Stimulated activated CD8-positive, alpha-beta memory T cell treated with anti-CD3 and anti-CD28 coated beads, Interleukin-7, amount 100 ng/mL, for 24 hours (primary cell): Measurements from ENCODE around the gene TBC1D8B.

Source experiments
- DNase-seq: peaks from one replicate; pipeline ENCODE4 v3.0.0-alpha.2; 2020; ENCODE audit warnings: low read depth

TBC1D8B gene

GRCh38 chrX:106898462-106898861, 96.0 kb downstream of the TBC1D8B start:
- DNase-seq: no peak

- no peak for DNase-seq
Measured at GRCh38 chrX:106899276-106899675, 96.8 kb downstream of the TBC1D8B start.

- no peak for DNase-seq
Measured at GRCh38 chrX:106899841-106900240, 97.4 kb downstream of the TBC1D8B start.

- no peak for DNase-seq
Measured at GRCh38 chrX:106901341-106901740, 98.9 kb downstream of the TBC1D8B start.

GRCh38 chrX:106901781-106902219, 99.3 kb downstream of the TBC1D8B start:
- no peak for DNase-seq

GRCh38 chrX:106902684-106903083, 100.2 kb downstream of the TBC1D8B start:
- DNase-seq: no peak

GRCh38 chrX:106903291-106903824, 100.9 kb downstream of the TBC1D8B start, which contains the start of gene RIPPLY1:
RIPPLY1 (minus strand) TSS chrX:106903341; CDS start chrX:106903287, 54 bp downstream.
- no peak for DNase-seq

- DNase-seq: no peak
Measured at GRCh38 chrX:106903856-106904528, 101.5 kb downstream of the TBC1D8B start.

- DNase-seq: no peak
Measured at GRCh38 chrX:106905064-106905708, 102.7 kb downstream of the TBC1D8B start.

GRCh38 chrX:106906361-106906760, 103.9 kb downstream of the TBC1D8B start:
- no peak for DNase-seq

- no peak for DNase-seq
Measured at GRCh38 chrX:106912864-106913263, 110.4 kb downstream of the TBC1D8B start.

GRCh38 chrX:106917830-106918500, 115.5 kb downstream of the TBC1D8B start:
- no peak for DNase-seq

GRCh38 chrX:106919932-106920452, 117.5 kb downstream of the TBC1D8B start, which contains the start of gene CLDN2:
CLDN2 (plus strand) TSS chrX:106920402; CDS start chrX:106928229, 7,827 bp downstream.
- DNase-seq: no peak

GRCh38 chrX:106921637-106922036, 119.2 kb downstream of the TBC1D8B start:
- no peak for DNase-seq
